Activated CD4-positive, alpha-beta memory T cell treated with anti-CD3 and anti-CD28 coated beads, Interleukin-2, amount 10 ng/mL, durations not matched to agents 7 days and 5 days (primary cell): Measurements from ENCODE around the gene BRPF1. TPM values are rescaled to one million over a fixed set of nuclear protein-coding genes. Genes with fewer than 3 reads are reported as not detected.

Experiments used
- CTCF ChIA-PET: fragments of 350-600 bp; sonication (Branson Sonifier 250); formaldehyde crosslinking; loops from one replicate; lab custom pipeline; 2021; ENCODE audit warnings: antibody characterized with exemption, inconsistent platforms; lab: Charles Lee
- POLR2A ChIA-PET: fragments of 350-600 bp; sonication (Branson Sonifier 250); formaldehyde crosslinking; loops from one replicate; lab custom pipeline; 2021; ENCODE audit warnings: antibody characterized with exemption; lab: Charles Lee
- DNase-seq: peaks from one replicate; pipeline ENCODE4 v3.0.0-alpha.2; 2020
- H3K27ac Mint-ChIP-seq: one replicate; pipeline ENCODE4 v1.8.0; 2021; ENCODE audit warnings: mild to moderate bottlenecking, mixed read lengths
- H3K27me3 Mint-ChIP-seq: one replicate; pipeline ENCODE4 v1.8.0; 2021; ENCODE audit warnings: mixed read lengths
- H3K36me3 Mint-ChIP-seq: one replicate; pipeline ENCODE4 v1.8.0; 2021; ENCODE audit warnings: low read depth, mixed read lengths
- H3K4me1 Mint-ChIP-seq: one replicate; pipeline ENCODE4 v1.8.0; 2021; ENCODE audit warnings: mixed read lengths
- H3K4me3 Mint-ChIP-seq: one replicate; pipeline ENCODE4 v1.8.0; 2021; ENCODE audit warnings: mild to moderate bottlenecking, mixed read lengths
- H3K9me3 Mint-ChIP-seq: one replicate; pipeline ENCODE4 v1.8.0; 2021; ENCODE audit warnings: mixed read lengths
- total RNA-seq, 2 experiments: library from RNA; stranded (reverse); gene quantifications; one replicate each; pipeline ENCODE4 v1.2.3, GENCODE V29; 2021

Gene BRPF1
- total RNA-seq, 2 experiments from 2014 or later = 38.9 to 41.9 TPM

- Mint-ChIP-seq H3K9me3 (no peaks in the 10 kb centered on the region), H3K4me3 (no peak overlapping the region), H3K27me3 (no peaks in the 10 kb centered on the region), H3K36me3 (peaks cover 78% of the 10 kb centered on the region), H3K4me1 (peaks cover 44% of the 10 kb centered on the region), H3K27ac (no peak overlapping the region)
- no peak for DNase-seq
- ChIA-PET POLR2A (interaction anchor here (5.8 to 11.9 kb wide), 2 partner anchors 14 to 45 kb away, joined by 59 to 158 read pairs; partner anchors contain the start of genes ARPC4, BRPF1 and TADA3), CTCF (interaction anchor here (1.8 kb wide), 1 partner anchor 16 kb away, joined by 4 read pairs; the partner anchor contains the start of gene BRPF1)
These were observed 15.7 kb downstream of the BRPF1 start for GRCh38 chr3:9747267-9747666.

DNA sequence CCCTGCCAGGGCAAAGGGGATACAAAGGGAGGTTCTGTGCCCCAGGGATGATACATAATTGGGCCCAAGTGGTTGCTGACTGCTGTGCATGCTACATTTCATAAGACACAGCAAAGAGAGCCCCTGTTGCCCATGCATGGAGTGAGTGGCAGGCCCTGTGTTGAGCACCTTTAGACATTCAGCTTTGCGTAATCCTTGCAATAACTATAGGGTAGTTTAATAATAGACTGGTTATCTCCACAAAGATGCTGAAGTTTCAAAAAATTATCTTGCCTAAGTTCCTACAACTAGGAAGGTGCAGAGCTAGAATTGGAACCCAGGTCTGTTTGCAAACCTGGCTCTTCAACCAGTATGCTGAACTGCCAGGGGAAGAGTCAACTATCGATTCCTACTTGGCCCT lies 16.5 kb downstream of the BRPF1 start:
- H3K36me3 Mint-ChIP-seq = peaks cover 72% of the 10 kb centered on the region
- H3K9me3 Mint-ChIP-seq = no peaks in the 10 kb centered on the region
- H3K27me3 Mint-ChIP-seq = no peaks in the 10 kb centered on the region
- no peak overlapping the region for H3K27ac Mint-ChIP-seq
- DNase-seq = no peak
- ChIA-PET CTCF (no interaction called here), POLR2A (interaction anchor here (5.8 to 11.9 kb wide), 2 partner anchors 15 to 44 kb away, joined by 59 to 158 read pairs; partner anchors contain the start of genes ARPC4, BRPF1 and TADA3)
- peaks cover 46% of the 10 kb centered on the region for H3K4me1 Mint-ChIP-seq
- H3K4me3 Mint-ChIP-seq = no peak overlapping the region

DNA sequence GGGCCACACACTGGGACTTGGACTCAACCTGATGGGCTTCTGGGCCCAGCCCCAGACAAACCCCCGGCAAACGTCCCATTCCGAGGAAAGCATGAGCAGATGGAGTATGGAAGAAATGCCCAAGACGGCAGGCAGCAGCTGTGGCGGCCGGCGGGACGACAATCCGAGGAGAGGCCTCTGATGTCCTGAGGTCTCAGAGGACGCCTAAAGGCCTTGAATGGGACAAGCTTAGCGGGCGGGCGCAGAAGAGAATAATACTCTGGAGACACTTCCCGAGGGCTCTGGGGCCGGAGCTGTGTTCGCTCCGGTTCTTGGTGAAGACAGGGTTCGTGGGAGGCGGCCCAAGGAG lies 17.7 kb downstream of the BRPF1 start:
- peaks cover 52% of the 10 kb centered on the region for H3K4me1 Mint-ChIP-seq
- peak overlapping the region; percentile 91 for H3K27ac Mint-ChIP-seq
- H3K9me3 Mint-ChIP-seq = no peaks in the 10 kb centered on the region
- CTCF ChIA-PET = interaction anchor here (0.7 to 2.7 kb wide), 7 partner anchors 14 to 396 kb away, joined by 3 to 11 read pairs (median 4); partner anchors contain the start of genes ARPC4 and TADA3
- POLR2A ChIA-PET = interaction anchor here (0.9 to 11.9 kb wide), 10 partner anchors 10 to 353 kb away, joined by 3 to 158 read pairs (median 12); partner anchors contain the start of genes ARPC4, BRPF1, CAMK1 and FANCD2
- H3K27me3 Mint-ChIP-seq = no peaks in the 10 kb centered on the region
- no peak for DNase-seq
- peak overlapping the region; percentile 93 for H3K4me3 Mint-ChIP-seq
- peaks cover 67% of the 10 kb centered on the region for H3K36me3 Mint-ChIP-seq

DNA sequence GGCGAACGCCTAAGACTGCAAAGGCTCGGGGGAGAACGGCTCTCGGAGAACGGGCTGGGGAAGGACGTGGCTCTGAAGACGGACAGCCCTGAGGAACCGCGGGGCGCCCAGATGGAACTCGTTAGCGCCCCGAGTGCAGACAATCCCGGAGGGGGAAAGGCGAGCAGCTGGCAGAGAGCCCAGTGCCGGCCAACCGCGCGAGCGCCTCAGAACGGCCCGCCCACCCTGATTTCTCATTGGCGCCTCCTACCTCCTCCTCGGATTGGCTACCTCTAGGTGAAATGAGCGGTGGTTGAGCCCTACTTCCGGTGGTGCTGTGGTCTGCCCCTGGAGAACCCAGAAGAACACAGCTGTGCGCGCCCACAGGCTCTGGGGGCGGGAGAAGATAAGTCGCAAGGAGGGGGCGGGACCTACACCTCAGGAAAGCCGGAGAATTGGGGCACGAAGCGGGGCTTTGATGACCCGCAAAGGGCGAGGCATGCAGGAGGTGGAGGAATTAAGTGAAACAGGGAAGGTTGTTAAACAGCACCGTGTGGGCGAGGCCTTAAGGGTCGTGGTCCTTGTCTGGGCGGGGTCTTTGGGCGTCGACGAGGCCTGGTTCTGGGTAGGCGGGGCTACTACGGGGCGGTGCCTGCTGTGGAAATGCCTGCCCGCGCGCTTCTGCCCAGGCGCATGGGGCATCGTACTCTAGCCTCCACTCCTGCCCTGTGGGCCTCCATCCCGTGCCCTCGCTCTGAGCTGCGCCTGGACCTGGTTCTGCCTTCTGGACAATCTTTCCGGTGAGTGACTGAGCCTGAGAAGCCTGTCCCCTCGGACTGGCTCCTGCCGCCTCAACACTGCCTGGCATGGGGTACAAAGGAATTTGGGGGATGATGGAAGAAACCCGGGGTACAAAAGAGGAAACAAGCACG lies 18.4 kb downstream of the BRPF1 start, which contains the start of gene OGG1:
OGG1 (plus strand) TSS at position 308 of the 911 bp plus-strand sequence; CDS start at position 643, 335 bp downstream.
- Mint-ChIP-seq H3K27me3 (no peaks in the 10 kb centered on the region), H3K4me3 (peak within 1 kb of the TSS; percentile 93), H3K27ac (peak within 1 kb of the TSS; percentile 91), H3K36me3 (peaks cover 65% of the 10 kb centered on the region), H3K9me3 (no peaks in the 10 kb centered on the region), H3K4me1 (peaks cover 58% of the 10 kb centered on the region)
- CTCF ChIA-PET = interaction anchor here (0.5 to 2.7 kb wide), 9 partner anchors 14 to 397 kb away, joined by 3 to 11 read pairs (median 4); partner anchors contain the start of genes ARPC4 and TADA3
- peak; percentile 98 for DNase-seq
- POLR2A ChIA-PET = interaction anchor here (0.8 to 11.9 kb wide), 14 partner anchors 10 to 353 kb away, joined by 3 to 158 read pairs (median 12); partner anchors contain the start of genes ARPC4, BRPF1, CAMK1 and FANCD2

GRCh38 chr3:9750556-9751411 lies 19.2 kb downstream of the BRPF1 start:
- DNase-seq = no peak
- CTCF ChIA-PET = interaction anchor here (0.8 to 2.7 kb wide), 5 partner anchors 14 to 511 kb away, joined by 3 to 11 read pairs (median 3); no protein-coding TSS in a partner anchor
- H3K27me3 Mint-ChIP-seq = no peaks in the 10 kb centered on the region
- H3K4me3 Mint-ChIP-seq = peak overlapping the region; percentile 93
- H3K9me3 Mint-ChIP-seq = no peaks in the 10 kb centered on the region
- peaks cover 61% of the 10 kb centered on the region for H3K4me1 Mint-ChIP-seq
- POLR2A ChIA-PET = interaction anchor here (0.8 to 11.9 kb wide), 17 partner anchors 9 to 351 kb away, joined by 3 to 158 read pairs (median 7); partner anchors contain the start of genes ARPC4, BRPF1, CAMK1 and FANCD2
- H3K36me3 Mint-ChIP-seq = peaks cover 62% of the 10 kb centered on the region
- peak overlapping the region; percentile 91 for H3K27ac Mint-ChIP-seq

DNA sequence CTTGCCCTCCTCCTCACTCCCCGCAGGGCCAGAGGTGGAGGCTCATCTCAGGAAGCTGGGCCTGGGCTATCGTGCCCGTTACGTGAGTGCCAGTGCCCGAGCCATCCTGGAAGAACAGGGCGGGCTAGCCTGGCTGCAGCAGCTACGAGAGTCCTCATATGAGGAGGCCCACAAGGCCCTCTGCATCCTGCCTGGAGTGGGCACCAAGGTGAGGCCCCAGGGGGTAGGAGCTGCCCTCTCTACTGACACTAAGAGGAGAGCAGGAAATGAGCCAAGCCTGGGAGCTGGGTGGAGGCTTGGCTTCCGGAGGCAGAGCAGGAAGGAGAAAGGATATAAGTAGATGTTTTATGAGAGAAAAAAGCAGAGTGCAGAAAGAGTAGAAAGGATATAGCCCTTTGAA lies 23.1 kb downstream of the BRPF1 start:
- peak overlapping the region; percentile 9 for H3K4me3 Mint-ChIP-seq
- H3K4me1 Mint-ChIP-seq = peaks cover 37% of the 10 kb centered on the region
- H3K9me3 Mint-ChIP-seq = no peaks in the 10 kb centered on the region

GRCh38 chr3:9757427-9757826 lies 25.9 kb downstream of the BRPF1 start:
- ChIA-PET CTCF (no interaction called here), POLR2A (no interaction called here)
- Mint-ChIP-seq H3K4me3 (no peak overlapping the region), H3K4me1 (peaks cover 17% of the 10 kb centered on the region), H3K27ac (no peak overlapping the region), H3K36me3 (peaks cover 50% of the 10 kb centered on the region), H3K9me3 (no peaks in the 10 kb centered on the region), H3K27me3 (no peaks in the 10 kb centered on the region)
- DNase-seq = no peak

More for the DNA sequence above, 23.1 kb downstream of the BRPF1 start:
- Mint-ChIP-seq H3K36me3 (peaks cover 49% of the 10 kb centered on the region), H3K27me3 (no peaks in the 10 kb centered on the region), H3K27ac (peak overlapping the region; percentile 54)
- DNase-seq = peak; percentile 32
- POLR2A ChIA-PET = interaction anchor here (0.8 to 2.2 kb wide), 10 partner anchors 9 to 509 kb away, joined by 3 to 10 read pairs (median 3); partner anchors contain the start of genes ARPC4, BRPF1, CAMK1 and TADA3
- CTCF ChIA-PET = interaction anchor here (1.3 kb wide), 1 partner anchor 27 kb away, joined by 3 read pairs; no protein-coding TSS in a partner anchor

GRCh38 chr3:9760779-9761505 lies 29.4 kb downstream of the BRPF1 start:
- Mint-ChIP-seq H3K27ac (no peak overlapping the region), H3K4me1 (peaks cover 3% of the 10 kb centered on the region), H3K4me3 (no peak overlapping the region), H3K36me3 (peaks cover 43% of the 10 kb centered on the region), H3K9me3 (no peaks in the 10 kb centered on the region), H3K27me3 (no peaks in the 10 kb centered on the region)
- ChIA-PET CTCF (interaction anchor here (1.1 kb wide), 1 partner anchor 171 kb away, joined by 3 read pairs; no protein-coding TSS in a partner anchor), POLR2A (interaction anchor here (3.0 kb wide), 1 partner anchor 11 kb away, joined by 12 read pairs; the partner anchor contains the start of gene OGG1)
- no peak for DNase-seq

GRCh38 chr3:9761919-9762318 lies 30.4 kb downstream of the BRPF1 start:
- H3K27me3 Mint-ChIP-seq = no peaks in the 10 kb centered on the region
- no peak for DNase-seq
- H3K4me3 Mint-ChIP-seq = no peak overlapping the region
- H3K4me1 Mint-ChIP-seq = peaks cover 5% of the 10 kb centered on the region
- POLR2A ChIA-PET = interaction anchor here (1.3 to 2.8 kb wide), 2 partner anchors 9 to 12 kb away, joined by 5 to 13 read pairs; partner anchors contain the start of gene OGG1
- H3K27ac Mint-ChIP-seq = no peak overlapping the region
- CTCF ChIA-PET = no interaction called here
- H3K9me3 Mint-ChIP-seq = no peaks in the 10 kb centered on the region
- H3K36me3 Mint-ChIP-seq = peaks cover 34% of the 10 kb centered on the region

- H3K4me3 Mint-ChIP-seq = no peak overlapping the region
- CTCF ChIA-PET = interaction anchor here (0.6 to 1.3 kb wide), 4 partner anchors 10 to 65 kb away, joined by 3 to 4 read pairs (median 3); partner anchors contain the start of gene OGG1
- H3K36me3 Mint-ChIP-seq = peaks cover 31% of the 10 kb centered on the region
- DNase-seq = no peak
- H3K9me3 Mint-ChIP-seq = no peaks in the 10 kb centered on the region
- POLR2A ChIA-PET = interaction anchor here (1.2 to 2.8 kb wide), 3 partner anchors 8 to 13 kb away, joined by 3 to 13 read pairs (median 5); partner anchors contain the start of gene OGG1
- H3K4me1 Mint-ChIP-seq = peaks cover 14% of the 10 kb centered on the region
- H3K27ac Mint-ChIP-seq = no peak overlapping the region
- no peaks in the 10 kb centered on the region for H3K27me3 Mint-ChIP-seq
These were observed 31.3 kb downstream of the BRPF1 start for GRCh38 chr3:9762871-9763270.

- POLR2A ChIA-PET = interaction anchor here (1.8 to 2.2 kb wide), 2 partner anchors 15 to 27 kb away, joined by 6 to 7 read pairs; partner anchors contain the start of gene ARPC4
These were observed 34.3 kb downstream of the BRPF1 start for GRCh38 chr3:9765865-9766264.

More at GRCh38 chr3:9765865-9766264, 34.3 kb downstream of the BRPF1 start:
- Mint-ChIP-seq H3K36me3 (peaks cover 9% of the 10 kb centered on the region), H3K9me3 (no peaks in the 10 kb centered on the region), H3K27ac (no peak overlapping the region), H3K27me3 (no peaks in the 10 kb centered on the region), H3K4me3 (no peak overlapping the region), H3K4me1 (peaks cover 40% of the 10 kb centered on the region)
- no peak for DNase-seq
- CTCF ChIA-PET = no interaction called here
